H9 (cell line): ENCODE data around the gene LATS2. TPM values are rescaled to one million over a fixed set of nuclear protein-coding genes. Genes with fewer than 3 reads are reported as not detected.

Experiments
- DNase-seq: peaks from one replicate; pipeline ENCODE4 v3.0.0-alpha.2; 2017
- H2AFZ ChIP-seq: one replicate; pipeline ENCODE4 v1.6.1; 2013; ENCODE audit warnings: mild to moderate bottlenecking, low read length, control low read depth, moderate library complexity
- H2AK5ac ChIP-seq: 2 replicates; pipeline ENCODE4 v1.6.1; 2013; ENCODE audit warnings: low read length, control low read depth, mixed read lengths; ENCODE audit not compliant: insufficient read length
- H2BK120ac ChIP-seq: one replicate; pipeline ENCODE4 v1.6.1; 2013; ENCODE audit warnings: low read depth, mild to moderate bottlenecking, low read length, control low read depth, inconsistent platforms; ENCODE audit not compliant: poor library complexity, severe bottlenecking
- H2BK12ac ChIP-seq: 2 replicates; pipeline ENCODE4 v1.6.1; 2013; ENCODE audit warnings: low read length, control low read depth, mixed read lengths, low read depth; ENCODE audit not compliant: insufficient read length
- H2BK15ac ChIP-seq: 2 replicates; pipeline ENCODE4 v1.6.1; 2013; ENCODE audit warnings: low read depth, low read length, control low read depth
- H2BK20ac ChIP-seq: one replicate; pipeline ENCODE4 v1.6.1; 2013; ENCODE audit warnings: low read depth, mild to moderate bottlenecking, low read length, control low read depth, inconsistent platforms; ENCODE audit not compliant: poor library complexity, severe bottlenecking
- H2BK5ac ChIP-seq: 2 replicates; pipeline ENCODE4 v1.6.1; 2013; ENCODE audit warnings: low read length, control low read depth, mixed read lengths; ENCODE audit not compliant: insufficient read length
- H3K14ac ChIP-seq: 2 replicates; pipeline ENCODE4 v1.6.1; 2013; ENCODE audit warnings: low read length, control low read depth; ENCODE audit not compliant: insufficient read depth
- H3K18ac ChIP-seq: 2 replicates; pipeline ENCODE4 v1.6.1; 2013; ENCODE audit warnings: low read depth, mild to moderate bottlenecking, mixed read lengths, low read length, control low read depth; ENCODE audit not compliant: insufficient read length
- H3K23ac ChIP-seq: 2 replicates; pipeline ENCODE4 v1.6.1; 2013; ENCODE audit warnings: low read length, control low read depth, mixed read lengths, low read depth; ENCODE audit not compliant: insufficient read length
- H3K23me2 ChIP-seq: 2 replicates; pipeline ENCODE4 v1.6.1; 2013; ENCODE audit warnings: low read depth, mild to moderate bottlenecking, mixed read lengths, low read length, control low read depth; ENCODE audit not compliant: insufficient read length, poor library complexity, severe bottlenecking
- H3K27ac ChIP-seq: 2 replicates; pipeline ENCODE4 v1.5.1; 2013; ENCODE audit warnings: low read length, control low read depth, mixed read lengths, low read depth; ENCODE audit not compliant: insufficient read length
- H3K27me3 ChIP-seq: 2 replicates; pipeline ENCODE4 v1.6.1; 2013; ENCODE audit warnings: low read length, control low read depth, inconsistent platforms; ENCODE audit not compliant: insufficient read depth
- H3K4ac ChIP-seq: 2 replicates; pipeline ENCODE4 v1.6.1; 2013; ENCODE audit warnings: low read depth, mild to moderate bottlenecking, control low read depth, inconsistent platforms, low read length, moderate library complexity
- H3K4me1 ChIP-seq: 2 replicates; pipeline ENCODE4 v1.6.1; 2013; ENCODE audit warnings: low read length, control low read depth, inconsistent platforms; ENCODE audit not compliant: insufficient read depth
- H3K4me2 ChIP-seq: 2 replicates; pipeline ENCODE4 v1.6.1; 2013; ENCODE audit warnings: low read length, control low read depth, mixed read lengths; ENCODE audit not compliant: insufficient read length, insufficient read depth
- H3K56ac ChIP-seq: 2 replicates; pipeline ENCODE4 v1.6.1; 2013; ENCODE audit warnings: low read depth, mild to moderate bottlenecking, mixed read lengths, low read length, control low read depth; ENCODE audit not compliant: insufficient read length
- H3K79me1 ChIP-seq: 2 replicates; pipeline ENCODE4 v1.6.1; 2013; ENCODE audit warnings: low read depth, mild to moderate bottlenecking, moderate library complexity, low read length, control low read depth, inconsistent platforms; ENCODE audit not compliant: insufficient read depth, poor library complexity, severe bottlenecking
- H3K79me2 ChIP-seq: 2 replicates; pipeline ENCODE4 v1.6.1; 2013; ENCODE audit warnings: low read length, control low read depth, inconsistent platforms; ENCODE audit not compliant: insufficient read depth
- H3K9ac ChIP-seq: 2 replicates; pipeline ENCODE4 v1.6.1; 2013; ENCODE audit warnings: low read length, control low read depth, mixed read lengths; ENCODE audit not compliant: insufficient read length; ENCODE audit errors: extremely low read depth
- H3K9me3 ChIP-seq: one replicate; pipeline ENCODE4 v1.6.1; 2013; ENCODE audit warnings: low read depth, low read length, inconsistent platforms; ENCODE audit not compliant: control insufficient read depth
- H3T11ph ChIP-seq: one replicate; pipeline ENCODE4 v1.6.1; 2013; ENCODE audit warnings: mild to moderate bottlenecking, low read length, control low read depth, inconsistent platforms
- H4K20me1 ChIP-seq: one replicate; pipeline ENCODE4 v1.6.1; 2013; ENCODE audit not compliant: control insufficient read depth, insufficient read length, insufficient read depth
- H4K5ac ChIP-seq: 2 replicates; pipeline ENCODE4 v1.6.1; 2013; ENCODE audit warnings: low read depth, mild to moderate bottlenecking, mixed read lengths, low read length, control low read depth; ENCODE audit not compliant: insufficient read length
- H4K8ac ChIP-seq: replicated peaks from 2 replicates; pipeline ENCODE4 v1.6.1; 2013; ENCODE audit warnings: low read length, control low read depth, mixed read lengths, low read depth; ENCODE audit not compliant: insufficient read length
- H4K91ac ChIP-seq: 2 replicates; pipeline ENCODE4 v1.6.1; 2013; ENCODE audit warnings: low read depth, mild to moderate bottlenecking, moderate library complexity, mixed read lengths, low read length, control low read depth; ENCODE audit not compliant: insufficient read length
- H3K27ac Mint-ChIP-seq, 3 experiments: 2 replicates in 2 of 3; 3 replicates in 1 of 3; pipeline ENCODE4 v1.8.0; 2020 to 2021; ENCODE audit warnings: mixed read lengths in 3 of 3, mild to moderate bottlenecking in 1 of 3, moderate library complexity in 1 of 3
- H3K27me3 Mint-ChIP-seq: 2 replicates; pipeline ENCODE4 v1.8.0; 2021; ENCODE audit warnings: low read depth, mild to moderate bottlenecking, moderate library complexity, mixed read lengths
- H3K36me3 Mint-ChIP-seq, 3 experiments: 2 replicates in 2 of 3; 3 replicates in 1 of 3; pipeline ENCODE4 v1.8.0; 2020 to 2021; ENCODE audit warnings: low read depth in 3 of 3, mixed read lengths in 3 of 3; ENCODE audit not compliant: insufficient read depth in 1 of 3
- H3K4me1 Mint-ChIP-seq, 2 experiments: 2 replicates each; pipeline ENCODE4 v1.8.0; 2020; ENCODE audit warnings: mixed read lengths in 2 of 2
- H3K4me3 Mint-ChIP-seq, 2 experiments: 2 replicates in 1 of 2; 3 replicates in 1 of 2; pipeline ENCODE4 v1.8.0; 2020 to 2021; ENCODE audit warnings: mild to moderate bottlenecking in 2 of 2, mixed read lengths in 2 of 2, moderate library complexity in 1 of 2
- H3K9me3 Mint-ChIP-seq, 2 experiments: 2 replicates in 1 of 2; 3 replicates in 1 of 2; pipeline ENCODE4 v1.8.0; 2020; ENCODE audit warnings: mild to moderate bottlenecking in 2 of 2, mixed read lengths in 2 of 2, moderate library complexity in 1 of 2
- CTCF ChIP-seq: fragments of 200-600 bp; sonication (generic); conservative IDR thresholded peaks from 3 replicates; pipeline ENCODE4 v1.8.0; 2021; ENCODE audit warnings: antibody characterized with exemption, mild to moderate bottlenecking
- WGBS: extraction: QIAGEN DNeasy Blood & Tissue Kit; methylation state at CpG from one replicate; pipeline ENCODE4 v1.1.7; 2013; ENCODE audit warnings: missing lambda C conversion rate, low lambda C conversion rate, mixed read lengths; ENCODE audit not compliant: insufficient read length; ENCODE audit errors: extremely low coverage; 5-methylcytosine and 5-hydroxymethylcytosine counted together
- total RNA-seq: library from RNA; stranded (reverse); gene quantifications from 2 replicates; pipeline ENCODE4 v1.2.1, GENCODE V29; 2021

Gene LATS2
- total RNA-seq, 1 experiment from 2014 or later = 20.0 TPM

- Histone ChIP-seq H3K79me1 (no peaks in the 10 kb centered on the region), H2AK5ac (no peak overlapping the region), H3K18ac (no peak overlapping the region), H3T11ph (no peak overlapping the region), H3K14ac (no peak overlapping the region), H2BK12ac (no peak overlapping the region), H3K79me2 (no peaks in the 10 kb centered on the region), H3K4me1 (no peaks in the 10 kb centered on the region; the same call in 1 of the 2 replicates), H3K27me3 (no peaks in the 10 kb centered on the region), H3K9me3 (no peaks in the 10 kb centered on the region), H2BK15ac (no peak overlapping the region), H3K23me2 (no peaks in the 10 kb centered on the region), H4K5ac (no peak overlapping the region), H3K56ac (no peak overlapping the region), H3K4me2 (no peak overlapping the region), H3K23ac (no peak overlapping the region), H2BK5ac (no peak overlapping the region), H3K27ac (no peak overlapping the region), H4K8ac (no peak overlapping the region), H2AFZ (no peak overlapping the region), H4K91ac (no peak overlapping the region), H3K4ac (no peak overlapping the region), H4K20me1 (no peaks in the 10 kb centered on the region), H2BK20ac (no peak overlapping the region), H3K9ac (no peak overlapping the region), H2BK120ac (no peak overlapping the region)
- peak; percentile 51 for DNase-seq
- H3K9me3 Mint-ChIP-seq = no peaks in the 10 kb centered on the region
- TF ChIP-seq CTCF = no peak
- H3K27ac Mint-ChIP-seq = 0 out of 7 replicates have a peak overlapping the region, but pooled peaks of 1 of the 3 experiments have one; percentile 31
- no peak overlapping the region for H3K4me3 Mint-ChIP-seq
- H3K27me3 Mint-ChIP-seq = peaks cover 3% of the 10 kb centered on the region
- no peaks in the 10 kb centered on the region for H3K36me3 Mint-ChIP-seq
- H3K4me1 Mint-ChIP-seq = peaks cover 17 to 18% of the 10 kb centered on the region in 2 experiments
- WGBS = no CpG with 5 or more reads among the region's 6 CpGs
Observed at GRCh38 chr13:20938302-20938701, 123.1 kb downstream of the LATS2 start.
